Putamen (tissue), 1 donor: Measurements from ENCODE around the gene LRRIQ4.

Experiments used
- DNase-seq: peaks from one replicate; pipeline ENCODE4 v3.0.0-alpha.2; 2016; ENCODE audit warnings: low spot score

LRRIQ4 gene

DNA sequence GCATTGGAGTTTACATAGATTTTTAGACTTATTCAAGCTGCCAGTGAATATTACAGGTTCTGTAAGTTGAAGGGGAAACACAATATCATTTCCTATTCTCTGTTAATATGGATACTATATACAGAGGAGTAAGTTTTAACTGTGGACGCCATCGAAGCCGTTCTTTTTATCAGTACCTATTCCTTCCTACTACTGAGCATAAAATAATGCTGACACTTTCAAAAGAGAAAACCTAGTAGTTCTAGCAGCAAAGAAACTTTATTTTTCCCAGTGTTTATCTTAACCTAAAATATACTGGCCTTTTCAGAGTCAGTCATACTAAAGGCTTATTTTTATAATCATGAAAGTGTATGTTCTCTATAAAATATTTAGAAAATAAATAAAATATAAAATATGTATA is 42.8 kb downstream of the LRRIQ4 start:
- no peak for DNase-seq

DNA sequence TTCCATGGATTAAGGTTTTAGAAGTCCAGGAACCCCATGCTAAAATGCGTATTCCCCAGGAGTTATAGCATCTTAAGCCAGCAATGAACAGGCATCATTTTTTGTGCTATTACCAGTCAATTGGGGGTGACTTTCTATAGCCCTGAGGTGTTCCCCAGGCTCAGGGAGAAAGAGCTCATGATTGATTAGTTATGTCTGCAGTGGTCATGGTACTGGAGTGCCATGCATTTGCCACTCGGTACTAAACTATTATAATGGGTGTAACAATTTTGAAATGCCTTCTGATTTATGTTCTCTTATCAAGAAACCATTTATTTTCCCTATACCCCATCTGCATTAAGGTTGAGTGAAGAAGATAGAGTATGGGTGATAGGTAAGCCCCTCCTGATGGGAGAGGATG is 45.1 kb downstream of the LRRIQ4 start:
- no peak for DNase-seq

DNA sequence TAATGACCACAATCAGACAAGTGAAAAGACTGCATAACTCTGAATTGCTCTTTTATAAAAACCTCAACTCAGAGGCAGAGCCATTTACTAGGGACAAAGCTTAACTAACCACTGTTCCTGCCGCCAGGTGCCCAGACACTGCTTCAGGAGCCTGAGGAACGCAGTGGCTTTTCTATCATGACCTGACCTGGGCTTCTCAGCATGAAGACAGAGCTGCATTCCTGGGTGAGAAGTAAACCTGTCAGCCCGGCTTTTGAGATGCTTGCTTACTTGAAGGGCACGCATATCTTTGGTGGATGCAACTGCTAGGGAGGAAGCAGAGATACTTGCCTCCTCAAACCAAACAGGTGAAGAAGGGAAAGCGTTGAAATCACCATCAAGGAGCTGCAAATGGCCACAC is 49.2 kb downstream of the LRRIQ4 start:
- DNase-seq, result no peak

DNA sequence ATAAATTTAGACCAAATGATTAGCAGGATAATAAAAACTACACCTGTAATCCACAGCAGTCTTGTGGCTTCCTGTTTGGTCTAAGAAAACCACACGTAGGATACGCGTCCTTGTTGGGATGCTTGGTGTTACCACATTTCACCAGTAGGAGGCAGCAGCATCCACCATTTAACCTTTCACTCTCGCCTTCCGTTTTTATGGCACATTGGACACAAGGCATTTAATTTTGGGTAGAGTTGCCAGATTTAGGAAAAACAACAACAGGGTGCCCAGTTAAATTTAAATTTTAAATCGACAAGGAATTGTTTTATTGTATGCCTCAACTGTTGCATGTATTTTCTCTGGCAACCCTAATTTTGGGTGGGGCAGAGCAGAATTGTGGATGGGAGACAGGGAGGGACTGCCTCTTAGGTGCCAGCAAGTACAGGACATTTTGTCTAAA is 50.8 kb downstream of the LRRIQ4 start:
- DNase-seq, result peak; percentile 72

DNA sequence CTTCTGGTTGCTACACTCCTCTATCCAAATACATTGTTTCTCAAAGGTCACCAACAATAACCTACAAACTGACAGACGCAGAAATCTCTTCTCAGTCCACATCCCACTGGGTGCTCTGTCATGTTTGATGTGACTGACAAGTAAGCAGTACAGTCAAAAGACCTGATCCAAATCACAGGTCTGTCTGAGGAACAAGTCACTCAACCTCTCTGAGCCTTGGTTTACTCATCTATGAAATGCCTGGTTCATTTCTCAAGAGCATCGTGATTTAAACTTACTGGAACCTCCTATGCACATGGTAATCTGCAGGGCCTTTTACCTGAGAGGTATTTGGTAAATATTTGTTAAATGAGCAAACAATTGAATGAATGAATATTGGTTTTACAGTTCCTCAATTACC is 51.6 kb downstream of the LRRIQ4 start:
- no peak for DNase-seq

DNA sequence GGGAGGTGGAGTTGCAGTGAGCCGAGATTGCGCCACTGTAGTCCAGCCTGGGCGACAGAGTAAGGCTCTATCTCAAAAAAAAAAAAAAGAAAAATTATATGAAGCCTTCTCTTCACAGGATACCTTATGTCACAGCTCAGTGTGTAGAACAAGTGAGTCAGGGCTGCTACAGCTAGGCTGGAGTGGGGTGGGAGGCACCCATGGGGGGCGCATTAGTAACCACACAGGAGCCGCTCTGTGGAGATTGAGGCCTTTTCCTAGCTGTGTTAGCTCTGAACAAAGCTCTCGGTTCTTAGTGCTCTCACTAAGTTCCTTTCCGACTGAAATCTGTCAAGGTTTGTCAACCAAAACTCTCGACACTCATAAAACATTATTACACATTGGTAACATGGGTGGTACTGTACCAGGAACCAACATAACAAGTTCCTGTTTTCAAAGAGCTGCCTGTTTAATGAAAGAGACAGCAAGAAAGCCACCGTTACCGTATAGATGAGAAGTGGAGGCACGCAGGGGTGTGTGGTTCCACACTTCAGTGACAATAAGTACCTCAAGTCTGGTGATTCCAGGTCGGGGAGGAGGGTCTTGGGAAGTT is 52.6 kb downstream of the LRRIQ4 start:
- no peak for DNase-seq

DNA sequence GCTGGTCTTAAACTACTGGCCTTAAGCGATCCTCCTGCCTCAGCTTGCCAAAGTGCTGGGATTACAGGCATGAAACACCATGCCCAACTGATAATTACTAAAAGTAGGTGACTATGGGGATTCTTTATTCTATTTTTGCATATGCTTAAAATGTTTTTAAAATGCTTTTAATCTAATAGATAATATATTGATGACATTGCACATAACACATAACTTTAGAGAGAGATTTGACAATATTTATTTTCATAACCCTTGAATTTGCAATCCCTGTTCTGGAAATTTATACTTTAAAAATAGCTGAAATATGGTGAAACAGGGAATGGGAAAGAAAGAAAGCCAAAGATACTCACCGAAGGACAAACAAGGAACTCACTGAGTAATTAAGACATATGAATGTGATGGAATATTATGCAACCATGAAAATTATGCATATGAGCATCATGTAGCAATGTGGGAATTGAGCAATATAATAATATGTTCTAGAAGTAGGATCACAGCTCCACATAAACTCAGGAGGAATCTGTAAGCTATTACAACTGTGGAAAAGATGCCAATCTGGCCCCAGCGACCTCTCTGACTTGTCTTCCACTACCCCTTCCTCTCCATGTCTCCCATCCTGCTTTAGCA is 55.0 kb downstream of the LRRIQ4 start:
- no peak for DNase-seq

DNA sequence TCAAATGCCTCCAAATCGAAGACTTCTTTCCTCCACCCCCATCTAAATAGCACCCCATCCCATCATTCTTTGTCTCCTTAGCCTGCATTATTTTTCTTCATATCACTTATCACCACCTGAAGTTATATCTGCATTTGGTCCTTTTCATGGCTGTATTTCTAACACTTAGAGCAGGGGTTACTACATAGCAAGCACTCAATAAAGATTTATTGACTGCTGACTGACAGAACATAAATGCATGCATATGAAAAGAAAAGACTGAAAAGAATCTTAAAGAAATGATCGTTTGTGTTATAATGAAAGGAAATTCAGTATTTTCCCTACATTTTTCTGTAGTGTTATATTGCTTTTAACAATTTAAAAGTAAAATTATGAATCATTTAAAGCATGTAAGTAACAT is 55.7 kb downstream of the LRRIQ4 start:
- no peak for DNase-seq

DNA sequence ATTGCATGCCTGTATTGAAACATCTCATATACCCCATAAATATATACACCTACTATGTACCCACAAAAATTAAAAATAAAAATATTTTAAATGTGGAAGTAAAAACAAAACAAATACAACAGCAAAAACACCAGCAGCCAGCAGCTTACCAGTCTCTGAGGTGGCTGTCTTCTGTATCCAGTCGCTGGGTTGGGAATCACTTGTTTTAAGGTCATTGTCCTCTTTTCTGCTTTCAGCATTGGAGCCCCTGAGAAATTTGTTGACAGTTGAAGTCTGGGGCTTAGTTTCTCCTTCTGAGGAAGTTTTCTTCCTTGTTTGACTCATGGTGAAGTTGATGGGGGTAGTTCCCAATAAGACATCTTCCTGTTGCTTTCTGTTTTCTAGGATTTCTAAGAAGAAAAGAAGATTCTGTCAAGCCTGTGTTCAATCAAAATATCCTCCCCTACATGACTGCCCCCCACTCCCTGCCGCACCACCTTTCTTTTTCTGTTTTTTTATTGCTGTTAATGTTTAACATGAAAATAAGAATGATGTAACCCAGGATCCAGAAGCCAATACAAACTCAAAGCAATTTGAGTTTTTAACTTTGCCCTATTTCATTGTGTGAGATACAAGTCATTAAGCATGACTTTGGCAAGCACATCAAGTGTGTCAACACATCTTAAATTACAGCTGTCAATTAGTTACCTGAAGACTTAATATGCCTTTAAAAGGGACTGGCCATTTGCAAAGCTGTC is 57.0 kb downstream of the LRRIQ4 start, which contains the start of gene LRRC31:
LRRC31 (minus strand) TSS at position 452 of the 737 bp plus-strand sequence; CDS start at position 324, 128 bp downstream.
- no peak for DNase-seq

DNA sequence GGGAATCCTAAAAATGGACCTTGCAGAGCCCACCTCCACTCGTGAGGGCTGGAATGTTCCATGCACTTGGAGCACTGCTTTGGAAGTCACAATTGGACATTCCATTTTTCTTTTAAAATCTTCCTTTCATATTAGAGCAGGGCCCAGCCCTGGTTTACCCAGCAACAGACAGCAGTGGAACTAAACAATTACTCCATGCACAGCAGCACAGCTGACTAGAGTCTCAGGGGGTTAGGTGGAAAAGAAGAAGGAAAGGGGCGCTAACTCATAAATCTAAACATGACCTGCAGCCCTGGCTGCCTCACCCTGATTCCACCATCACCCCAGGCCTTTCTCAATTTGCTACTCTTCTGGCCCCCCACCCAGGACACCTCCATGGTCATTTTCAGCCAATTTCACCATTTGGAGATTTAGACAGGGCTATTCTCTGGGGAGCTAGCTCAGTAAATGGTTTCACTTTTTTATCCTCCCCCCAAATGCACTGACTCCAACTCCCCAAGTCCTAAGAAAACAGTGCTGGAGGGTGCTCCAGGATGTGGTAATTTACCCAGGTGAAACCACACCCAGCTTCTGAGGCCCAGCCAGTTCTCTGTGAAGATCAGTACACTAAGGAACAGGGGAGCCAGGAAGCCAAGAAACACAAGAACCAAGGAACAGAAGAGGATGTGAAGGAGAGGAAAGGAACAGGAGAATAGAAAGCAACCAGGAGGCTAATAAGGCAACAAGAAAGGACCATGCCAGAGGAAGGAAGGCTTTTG is 58.6 kb downstream of the LRRIQ4 start:
- DNase-seq, result no peak

DNA sequence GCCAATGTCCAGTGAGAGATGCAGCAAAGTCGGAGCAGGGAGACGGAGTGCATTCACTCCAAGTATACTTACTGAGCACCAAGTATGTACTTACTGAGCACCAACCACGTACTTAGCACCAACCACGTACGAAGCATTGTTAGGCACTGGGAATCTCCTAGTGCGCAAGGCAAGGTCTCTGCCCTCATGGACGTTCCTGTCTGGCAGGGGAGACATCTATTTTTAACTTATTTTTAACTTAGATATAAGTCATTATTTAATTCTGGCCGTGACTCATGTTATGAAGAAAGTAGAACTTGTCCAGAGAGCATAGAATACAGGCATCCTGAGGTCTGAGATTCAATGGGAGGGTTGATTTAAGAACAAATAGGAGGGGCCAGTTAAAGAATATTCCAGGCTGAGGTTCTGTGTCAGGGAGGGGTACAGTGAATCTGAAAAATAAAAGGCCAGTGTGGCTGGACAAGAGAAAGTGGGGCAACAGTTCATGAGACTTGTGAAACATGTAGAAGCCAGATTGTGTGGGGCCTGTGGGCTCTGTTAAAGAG is 66.4 kb downstream of the LRRIQ4 start:
- DNase-seq, result no peak

DNA sequence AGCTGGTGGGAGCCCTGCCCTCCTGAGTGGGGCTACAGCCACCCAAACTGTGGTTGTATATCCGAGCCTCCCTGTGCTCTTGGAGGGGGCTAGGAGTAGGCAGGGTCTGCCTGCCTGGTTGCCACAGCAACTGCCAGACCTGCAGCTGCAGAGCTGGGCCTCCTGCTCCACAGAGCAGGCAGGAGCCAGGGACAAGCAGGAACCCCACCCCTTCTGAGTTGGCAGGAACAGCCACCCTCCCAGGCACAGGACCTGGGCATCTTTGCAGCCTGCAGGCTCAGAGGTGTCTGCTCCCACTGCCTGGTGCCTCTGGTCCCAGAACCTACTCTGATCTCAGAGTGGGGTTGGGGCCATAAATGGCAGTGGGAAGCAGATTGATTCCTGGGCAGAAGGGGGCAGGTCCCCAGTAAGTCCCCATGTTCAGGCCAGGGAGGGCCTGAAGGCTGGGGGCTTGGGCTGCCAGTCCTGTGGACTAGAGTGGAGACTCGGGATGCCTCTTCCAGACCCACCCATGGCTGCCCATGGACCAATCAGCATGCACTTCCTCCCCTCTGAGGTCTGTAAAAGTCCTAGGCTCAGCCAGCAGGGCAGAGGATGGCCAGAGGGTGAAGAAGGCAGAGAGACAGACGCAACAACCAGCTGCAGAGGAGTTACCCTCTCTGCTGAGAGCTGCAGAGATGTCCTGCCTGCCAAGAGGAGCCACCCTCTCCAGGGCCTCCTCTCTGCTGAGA is 67.3 kb downstream of the LRRIQ4 start:
- DNase-seq, result no peak

DNA sequence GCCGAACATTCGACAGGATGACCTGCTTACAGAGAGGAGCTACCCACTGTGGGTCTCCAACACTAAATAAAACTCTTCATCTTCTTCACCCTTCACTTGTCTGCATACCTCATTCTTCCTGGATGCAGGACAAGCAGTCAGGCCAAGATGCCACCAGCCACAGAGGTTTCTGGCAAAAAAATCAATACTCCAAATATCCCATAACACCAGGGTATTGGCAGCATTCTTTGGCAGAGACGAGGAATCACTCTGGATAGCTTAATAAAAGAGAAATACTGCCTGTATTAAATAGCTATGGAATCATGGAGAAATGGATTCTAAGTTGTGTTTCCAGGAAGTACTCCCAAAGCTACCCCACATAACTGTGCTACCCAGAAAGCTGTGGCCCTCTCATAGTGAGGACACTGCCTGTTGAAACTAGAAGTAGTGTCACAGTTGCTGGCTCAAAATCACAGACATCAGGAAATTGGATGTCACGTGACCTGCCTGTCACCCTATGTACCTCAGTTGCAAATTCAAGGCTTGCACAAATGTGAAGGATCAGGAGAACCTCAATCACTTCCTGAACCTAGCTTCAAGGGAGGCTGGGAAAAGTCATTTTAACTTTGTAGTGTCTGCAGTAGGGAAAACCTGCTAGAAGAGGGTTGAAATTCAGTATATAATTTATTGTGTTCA is 68.0 kb downstream of the LRRIQ4 start:
- DNase-seq, result no peak

DNA sequence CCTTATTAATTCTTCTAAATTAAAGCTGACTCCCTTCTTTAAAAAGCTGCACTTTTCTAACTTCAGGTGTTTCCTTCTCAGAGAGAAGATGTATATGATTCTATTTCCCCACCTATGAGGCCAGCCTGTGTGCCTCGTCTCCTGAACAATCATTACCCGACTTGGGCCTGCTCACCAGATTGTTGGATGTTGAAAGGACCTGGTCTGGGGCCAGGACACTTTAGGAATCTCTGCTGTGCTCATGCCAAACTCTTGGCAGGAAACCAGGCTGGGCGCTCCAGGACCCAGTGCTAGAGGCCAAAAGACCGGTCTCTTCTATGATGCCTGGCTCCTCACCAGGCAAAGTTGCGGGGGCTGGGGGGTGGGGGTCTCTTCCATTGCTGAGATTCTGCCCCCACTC is 74.0 kb downstream of the LRRIQ4 start:
- peak; percentile 73 for DNase-seq
